Measurements from ENCODE around the gene ZNF746. TPM values are rescaled to one million over a fixed set of nuclear protein-coding genes. Genes with fewer than 3 reads are reported as not detected.

Gene ZNF746
- total and polyA plus RNA-seq, 10 of the 15 experiments (the other 5 are each of a cell fraction or from before 2014, with no cell fraction given) = 1.2 to 19.0 (median 6.3) TPM

DNA sequence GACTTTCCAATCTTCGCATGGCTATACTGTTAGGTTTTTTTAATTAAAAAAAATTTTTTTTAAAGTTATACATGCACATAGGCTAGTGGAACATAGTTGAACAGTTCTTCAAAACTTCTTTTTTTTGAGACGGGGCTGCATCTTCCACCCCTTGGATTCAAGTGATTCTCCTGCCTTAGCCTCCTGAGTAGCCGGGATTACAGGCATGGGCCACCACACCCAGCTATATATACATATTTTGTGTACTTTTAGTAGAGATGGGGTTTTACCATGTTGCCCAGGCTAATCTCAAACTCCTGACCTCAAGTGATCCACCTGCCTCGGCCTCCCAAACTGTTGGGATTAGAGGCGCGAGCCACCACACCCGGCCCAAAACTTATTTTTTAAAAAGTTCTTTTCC is 54.1 kb downstream of the ZNF746 start:
- SMC1A ChIA-PET (ENCODE audit: uncharacterized antibody, unreplicated experiment) = no interaction called here
- no peak for DNase-seq (ENCODE audit: low read depth, low spot score)
- CTCF ChIA-PET = interaction anchor here (0.6 to 0.9 kb wide), 3 partner anchors 22 to 52 kb away, joined by 3 read pairs; no protein-coding TSS in a partner anchor
- intact Hi-C loops (cut with micrococcal nuclease; ENCODE audit: unreplicated experiment) = no loop called here
- WGBS (ENCODE audit: insufficient coverage, insufficient replicate concordance, low lambda C conversion rate, missing lambda C conversion rate) = 99% methylated on average over 7 of the region's 7 CpGs
- no peaks in the 10 kb centered on the region for H3K79me2 ChIP-seq (ENCODE audit: control insufficient read depth, insufficient read depth, low read length)
- RAD21 ChIA-PET (ENCODE audit: unreplicated experiment) = no interaction called here
- no peak overlapping the region for H3K4me3 ChIP-seq
- no peaks in the 10 kb centered on the region for H3K27me3 ChIP-seq (replicated peaks in 1 of 2; ENCODE audit: control insufficient read depth in 2 of 2, insufficient read depth in 2 of 2, low read length in 1 of 2)
- H3K27ac ChIP-seq (ENCODE audit: control insufficient read depth, insufficient read depth) = no peak overlapping the region
- H3K9ac ChIP-seq (ENCODE audit: control insufficient read depth, insufficient read depth, low read length) = no peak overlapping the region
- POLR2A ChIA-PET = no interaction called here
- TF ChIP-seq ETV6 (conservative IDR thresholded peaks at IDR 0.05 in 1 of 2, IDR thresholded peaks at IDR 0.05 in 1 of 2; ENCODE audit: borderline replicate concordance in 1 of 2, low read depth in 1 of 2) (no peak), ZSCAN29 (IDR thresholded peaks at IDR 0.05) (no peak)
- TF ChIP-seq, protein P1, sequence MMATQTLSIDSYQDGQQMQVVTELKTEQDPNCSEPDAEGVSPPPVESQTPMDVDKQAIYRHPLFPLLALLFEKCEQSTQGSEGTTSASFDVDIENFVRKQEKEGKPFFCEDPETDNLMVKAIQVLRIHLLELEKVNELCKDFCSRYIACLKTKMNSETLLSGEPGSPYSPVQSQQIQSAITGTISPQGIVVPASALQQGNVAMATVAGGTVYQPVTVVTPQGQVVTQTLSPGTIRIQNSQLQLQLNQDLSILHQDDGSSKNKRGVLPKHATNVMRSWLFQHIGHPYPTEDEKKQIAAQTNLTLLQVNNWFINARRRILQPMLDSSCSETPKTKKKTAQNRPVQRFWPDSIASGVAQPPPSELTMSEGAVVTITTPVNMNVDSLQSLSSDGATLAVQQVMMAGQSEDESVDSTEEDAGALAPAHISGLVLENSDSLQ (IDR thresholded peaks at IDR 0.05) = no peak
- TF ChIP-seq, protein P2, sequence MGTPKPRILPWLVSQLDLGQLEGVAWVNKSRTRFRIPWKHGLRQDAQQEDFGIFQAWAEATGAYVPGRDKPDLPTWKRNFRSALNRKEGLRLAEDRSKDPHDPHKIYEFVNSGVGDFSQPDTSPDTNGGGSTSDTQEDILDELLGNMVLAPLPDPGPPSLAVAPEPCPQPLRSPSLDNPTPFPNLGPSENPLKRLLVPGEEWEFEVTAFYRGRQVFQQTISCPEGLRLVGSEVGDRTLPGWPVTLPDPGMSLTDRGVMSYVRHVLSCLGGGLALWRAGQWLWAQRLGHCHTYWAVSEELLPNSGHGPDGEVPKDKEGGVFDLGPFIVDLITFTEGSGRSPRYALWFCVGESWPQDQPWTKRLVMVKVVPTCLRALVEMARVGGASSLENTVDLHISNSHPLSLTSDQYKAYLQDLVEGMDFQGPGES (IDR thresholded peaks at IDR 0.05) = no peak
- ATAC-seq = no peak
- H3K4me2 ChIP-seq (ENCODE audit: control insufficient read depth, insufficient read depth) = no peak overlapping the region
- BruUV-seq (replicated peaks) = no TSS peak
- no peak overlapping the region for H2AFZ ChIP-seq (ENCODE audit: control insufficient read depth, low read depth, low read length)
- H4K20me1 ChIP-seq (ENCODE audit: control insufficient read depth, insufficient read depth) = no peaks in the 10 kb centered on the region
- H3K36me3 ChIP-seq (ENCODE audit: control insufficient read depth in 2 of 2, insufficient read depth in 2 of 2, low read length in 1 of 2) = peaks cover 0 to 8% of the 10 kb centered on the region in 2 experiments; a peak in 2 of 4 replicates
- no peaks in the 10 kb centered on the region for H3K9me3 ChIP-seq (replicated peaks; ENCODE audit: control insufficient read depth, insufficient read depth, low read length)
- no peak for FAIRE-seq
- H3K4me1 ChIP-seq (ENCODE audit: control insufficient read depth, insufficient read depth, low read length) = no peaks in the 10 kb centered on the region
- in situ Hi-C loops (cut with MboI) = no loop called here

DNA sequence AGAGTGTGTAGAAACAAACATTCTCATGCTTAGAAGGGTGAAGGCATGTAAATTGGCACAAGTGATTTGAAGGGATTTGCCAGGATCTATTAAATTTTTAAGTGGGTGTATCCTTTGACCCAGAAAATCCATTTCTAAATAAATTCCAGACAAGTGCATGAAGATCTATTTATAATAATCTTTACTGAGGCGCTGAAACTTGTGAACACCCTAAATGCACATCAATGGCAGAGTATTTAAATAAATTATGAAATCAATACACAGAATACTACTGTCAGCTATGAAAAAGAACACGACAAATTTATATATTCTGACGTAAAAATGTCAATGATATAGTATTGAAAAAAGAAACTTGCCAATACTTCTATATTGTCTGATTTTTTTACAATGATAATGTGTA is 54.7 kb downstream of the ZNF746 start:
- intact Hi-C loops (cut with micrococcal nuclease; ENCODE audit: unreplicated experiment) = no loop called here
- FAIRE-seq = no peak
- no TSS peak for BruUV-seq (replicated peaks)
- Histone ChIP-seq H3K27ac (ENCODE audit: control insufficient read depth, insufficient read depth) (no peak overlapping the region), H2AFZ (ENCODE audit: control insufficient read depth, low read depth, low read length) (no peak overlapping the region), H3K9ac (ENCODE audit: control insufficient read depth, insufficient read depth, low read length) (no peak overlapping the region), H3K4me3 (no peak overlapping the region), H3K4me1 (ENCODE audit: control insufficient read depth, insufficient read depth, low read length) (no peaks in the 10 kb centered on the region), H3K79me2 (ENCODE audit: control insufficient read depth, insufficient read depth, low read length) (no peaks in the 10 kb centered on the region), H3K9me3 (replicated peaks; ENCODE audit: control insufficient read depth, insufficient read depth, low read length) (no peaks in the 10 kb centered on the region), H4K20me1 (ENCODE audit: control insufficient read depth, insufficient read depth) (no peaks in the 10 kb centered on the region), H3K4me2 (ENCODE audit: control insufficient read depth, insufficient read depth) (no peak overlapping the region), H3K27me3 (replicated peaks in 1 of 2; ENCODE audit: control insufficient read depth in 2 of 2, insufficient read depth in 2 of 2, low read length in 1 of 2) (no peaks in the 10 kb centered on the region), H3K36me3 (ENCODE audit: control insufficient read depth in 2 of 2, insufficient read depth in 2 of 2, low read length in 1 of 2) (peaks cover 0 to 7% of the 10 kb centered on the region in 2 experiments; a peak in 2 of 4 replicates)
- ChIA-PET RAD21 (ENCODE audit: unreplicated experiment) (no interaction called here), POLR2A (interaction anchor here (0.5 kb wide), 1 partner anchor 15 kb away, joined by 4 read pairs; no protein-coding TSS in a partner anchor), CTCF (interaction anchor here (0.8 to 0.9 kb wide), 2 partner anchors 21 to 53 kb away, joined by 3 read pairs; no protein-coding TSS in a partner anchor), SMC1A (ENCODE audit: uncharacterized antibody, unreplicated experiment) (no interaction called here)
- ATAC-seq = no peak
- 96% methylated on average over 3 of the region's 3 CpGs for WGBS (ENCODE audit: insufficient coverage, insufficient replicate concordance, low lambda C conversion rate, missing lambda C conversion rate)
- in situ Hi-C loops (cut with MboI) = no loop called here
- no peak for DNase-seq (ENCODE audit: low read depth, low spot score)
- TF ChIP-seq RUNX3 (IDR thresholded peaks at IDR 0.05; ENCODE audit: low read length) (no peak), EP300 (IDR thresholded peaks at IDR 0.05; ENCODE audit: borderline replicate concordance in 1 of 2, control insufficient read depth in 1 of 2, low read depth in 2 of 2, low read length in 2 of 2) (no peak), JUNB (IDR thresholded peaks at IDR 0.05) (no peak), MTA2 (IDR thresholded peaks at IDR 0.05; ENCODE audit: low read depth) (no peak), NR2C1 (IDR thresholded peaks at IDR 0.05) (no peak), ZSCAN29 (IDR thresholded peaks at IDR 0.05) (no peak)
- TF ChIP-seq, protein P3, sequence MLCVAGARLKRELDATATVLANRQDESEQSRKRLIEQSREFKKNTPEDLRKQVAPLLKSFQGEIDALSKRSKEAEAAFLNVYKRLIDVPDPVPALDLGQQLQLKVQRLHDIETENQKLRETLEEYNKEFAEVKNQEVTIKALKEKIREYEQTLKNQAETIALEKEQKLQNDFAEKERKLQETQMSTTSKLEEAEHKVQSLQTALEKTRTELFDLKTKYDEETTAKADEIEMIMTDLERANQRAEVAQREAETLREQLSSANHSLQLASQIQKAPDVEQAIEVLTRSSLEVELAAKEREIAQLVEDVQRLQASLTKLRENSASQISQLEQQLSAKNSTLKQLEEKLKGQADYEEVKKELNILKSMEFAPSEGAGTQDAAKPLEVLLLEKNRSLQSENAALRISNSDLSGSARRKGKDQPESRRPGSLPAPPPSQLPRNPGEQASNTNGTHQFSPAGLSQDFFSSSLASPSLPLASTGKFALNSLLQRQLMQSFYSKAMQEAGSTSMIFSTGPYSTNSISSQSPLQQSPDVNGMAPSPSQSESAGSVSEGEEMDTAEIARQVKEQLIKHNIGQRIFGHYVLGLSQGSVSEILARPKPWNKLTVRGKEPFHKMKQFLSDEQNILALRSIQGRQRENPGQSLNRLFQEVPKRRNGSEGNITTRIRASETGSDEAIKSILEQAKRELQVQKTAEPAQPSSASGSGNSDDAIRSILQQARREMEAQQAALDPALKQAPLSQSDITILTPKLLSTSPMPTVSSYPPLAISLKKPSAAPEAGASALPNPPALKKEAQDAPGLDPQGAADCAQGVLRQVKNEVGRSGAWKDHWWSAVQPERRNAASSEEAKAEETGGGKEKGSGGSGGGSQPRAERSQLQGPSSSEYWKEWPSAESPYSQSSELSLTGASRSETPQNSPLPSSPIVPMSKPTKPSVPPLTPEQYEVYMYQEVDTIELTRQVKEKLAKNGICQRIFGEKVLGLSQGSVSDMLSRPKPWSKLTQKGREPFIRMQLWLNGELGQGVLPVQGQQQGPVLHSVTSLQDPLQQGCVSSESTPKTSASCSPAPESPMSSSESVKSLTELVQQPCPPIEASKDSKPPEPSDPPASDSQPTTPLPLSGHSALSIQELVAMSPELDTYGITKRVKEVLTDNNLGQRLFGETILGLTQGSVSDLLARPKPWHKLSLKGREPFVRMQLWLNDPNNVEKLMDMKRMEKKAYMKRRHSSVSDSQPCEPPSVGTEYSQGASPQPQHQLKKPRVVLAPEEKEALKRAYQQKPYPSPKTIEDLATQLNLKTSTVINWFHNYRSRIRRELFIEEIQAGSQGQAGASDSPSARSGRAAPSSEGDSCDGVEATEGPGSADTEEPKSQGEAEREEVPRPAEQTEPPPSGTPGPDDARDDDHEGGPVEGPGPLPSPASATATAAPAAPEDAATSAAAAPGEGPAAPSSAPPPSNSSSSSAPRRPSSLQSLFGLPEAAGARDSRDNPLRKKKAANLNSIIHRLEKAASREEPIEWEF (IDR thresholded peaks at IDR 0.05; ENCODE audit: insufficient replicate concordance, low read depth, low read length) = no peak
